Activated T-cell treated with anti-CD3 and anti-CD28 coated beads, Interleukin-2, amount 50 U/mL, for 1 hour (primary cell): ENCODE data around the gene PARL.
A peak's percentile ranks its signal among the peaks of the same experiment; 100 is the strongest.

Experiments used
- DNase-seq: peaks from one replicate; pipeline ENCODE4 v3.0.0-alpha.2; 2020

PARL gene

DNA sequence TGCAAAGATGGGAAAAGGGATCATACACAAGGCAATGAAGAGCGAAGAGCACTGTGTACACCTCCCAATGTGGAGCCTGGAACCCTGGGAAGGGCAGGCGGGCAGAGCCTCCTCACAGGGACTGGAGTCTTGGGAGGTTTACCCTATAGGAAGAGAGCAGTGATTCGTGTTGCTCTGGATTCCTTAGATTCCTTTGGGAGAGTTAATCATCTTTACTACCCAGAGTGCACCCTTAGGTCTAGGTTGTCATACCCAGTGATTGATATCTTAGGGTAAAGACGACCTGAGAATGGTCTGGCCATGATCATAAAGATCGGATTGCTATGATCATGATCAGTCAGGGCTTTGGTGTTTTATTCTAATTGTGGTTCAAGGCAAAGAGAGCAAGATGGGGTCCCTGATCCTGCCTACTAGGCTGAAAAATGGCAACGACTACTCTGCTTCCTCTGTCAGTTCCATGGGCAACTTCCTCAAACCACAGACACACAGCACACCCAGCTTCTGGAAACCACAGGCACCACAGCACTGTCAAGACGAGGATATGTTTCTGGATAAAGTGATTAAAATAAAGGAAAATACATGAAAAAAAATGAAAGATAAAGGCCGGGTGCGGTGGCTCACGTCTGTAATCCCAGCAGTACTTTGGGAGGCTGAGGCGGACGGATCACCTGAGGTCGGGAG, 38.9 kb downstream of the PARL start:
- DNase-seq, result no peak

DNA sequence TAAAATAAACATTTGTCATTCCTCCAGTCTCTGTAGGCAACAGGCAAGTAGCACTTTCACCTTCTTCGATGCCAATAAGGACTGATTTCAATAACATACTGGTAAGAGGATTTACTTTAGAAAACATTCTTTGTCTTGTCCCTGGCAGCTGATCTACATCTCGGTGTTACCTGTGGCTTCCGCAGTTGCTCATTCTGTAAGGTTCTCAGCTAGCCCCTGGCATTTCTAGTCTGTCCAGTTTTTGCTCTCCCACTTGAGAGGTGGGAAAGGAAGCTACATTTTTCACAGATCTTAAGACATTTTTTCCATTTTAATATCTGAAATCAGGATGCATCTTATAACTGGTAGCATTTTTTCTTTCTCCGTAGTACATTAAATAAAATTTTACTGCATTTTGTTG, 39.6 kb downstream of the PARL start:
- no peak for DNase-seq

DNA sequence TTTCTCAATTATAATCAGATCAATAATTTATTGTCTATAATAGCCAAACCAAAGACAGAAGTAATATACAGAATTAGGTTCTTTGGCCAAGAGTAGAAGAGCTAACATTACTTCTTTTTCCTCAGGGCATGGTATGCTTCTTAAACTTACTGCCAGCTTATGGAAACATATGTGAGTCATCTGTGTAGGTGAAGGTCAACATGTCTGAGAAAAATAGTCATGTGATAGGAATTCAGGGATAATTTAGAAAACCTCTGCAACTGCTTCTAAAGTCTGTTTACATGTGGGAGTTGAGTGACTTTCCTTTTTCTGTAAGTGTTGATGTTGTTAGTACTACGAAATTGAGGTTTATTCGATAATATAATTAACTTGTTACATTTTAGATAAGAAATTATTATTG, 40.1 kb downstream of the PARL start:
- DNase-seq, result no peak

DNA sequence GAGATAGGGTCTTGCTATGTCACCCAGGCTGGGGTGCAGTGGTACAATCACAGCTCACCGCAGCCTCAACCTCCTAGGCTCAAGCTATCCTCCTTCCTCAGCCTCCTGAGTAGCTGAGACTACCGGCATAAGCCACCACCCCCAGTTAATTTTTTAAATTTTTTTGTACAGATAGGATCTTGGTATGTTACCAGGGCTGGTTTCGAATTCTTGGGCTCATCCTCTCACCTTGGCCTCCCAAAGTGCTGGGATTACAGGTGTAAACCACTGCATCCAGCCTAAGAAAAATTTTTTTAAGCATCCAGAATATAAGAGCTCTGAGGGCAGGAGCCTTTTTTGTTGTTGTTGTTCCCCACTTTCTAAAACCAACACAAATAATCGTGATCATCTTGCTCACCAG, 44.9 kb downstream of the PARL start:
- DNase-seq, result no peak

DNA sequence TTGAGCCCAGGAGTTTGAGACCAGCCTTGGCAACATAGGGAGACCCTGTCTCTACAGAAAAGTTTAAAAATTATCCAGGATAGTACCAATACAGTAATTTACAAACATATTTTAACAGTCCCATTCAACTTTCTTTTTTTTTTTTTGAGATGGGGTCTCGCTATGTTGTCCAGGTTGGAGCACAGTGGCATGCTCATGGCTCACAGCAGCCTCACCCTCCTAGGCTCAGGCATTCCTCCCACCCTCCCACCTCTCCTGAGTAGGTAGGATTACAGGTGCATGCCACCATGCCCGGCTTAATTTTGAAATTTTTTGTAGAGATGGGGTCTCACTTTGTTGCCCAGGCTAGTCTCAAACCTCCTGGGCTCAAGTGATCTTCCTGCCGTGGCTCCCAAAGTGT, 46.8 kb downstream of the PARL start:
- DNase-seq, result no peak

DNA sequence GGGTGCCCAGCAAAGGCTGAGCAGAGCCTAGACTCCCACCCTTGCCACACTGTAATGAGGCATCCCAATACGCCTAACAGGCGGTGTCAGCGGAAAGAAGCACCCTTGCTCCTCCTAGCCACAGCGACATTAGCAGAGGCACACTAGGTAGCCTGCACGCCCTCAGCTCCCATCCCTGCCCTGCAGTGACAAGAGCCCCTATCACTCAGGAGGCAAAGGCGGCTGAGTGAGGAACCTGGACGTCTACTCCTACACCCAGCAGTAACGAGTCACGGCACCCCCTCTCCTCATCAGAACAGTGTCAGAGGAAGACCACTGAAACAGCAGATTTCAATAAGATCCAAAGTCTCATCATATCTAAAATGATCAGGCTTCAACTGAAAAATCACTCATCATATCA, 47.3 kb downstream of the PARL start:
- no peak for DNase-seq

DNA sequence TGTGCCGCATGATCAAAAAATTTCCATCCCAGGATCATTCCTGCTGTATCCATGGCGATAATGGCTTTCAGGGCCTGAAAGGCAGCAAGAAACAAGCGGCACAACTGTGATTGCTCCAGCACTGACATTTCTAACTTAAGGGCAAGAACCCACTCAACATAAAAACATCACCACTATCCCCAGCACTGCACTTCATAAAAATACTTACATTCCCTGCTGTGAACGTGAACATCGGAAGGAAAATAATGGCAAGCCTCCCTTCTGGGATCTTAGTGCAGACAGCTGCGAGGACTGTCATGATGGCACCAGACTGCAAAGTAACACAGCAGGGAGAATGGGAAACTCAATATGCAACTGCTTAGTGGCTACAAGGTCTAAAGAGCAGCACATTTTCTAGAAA, 51.2 kb downstream of the PARL start:
- no peak for DNase-seq

DNA sequence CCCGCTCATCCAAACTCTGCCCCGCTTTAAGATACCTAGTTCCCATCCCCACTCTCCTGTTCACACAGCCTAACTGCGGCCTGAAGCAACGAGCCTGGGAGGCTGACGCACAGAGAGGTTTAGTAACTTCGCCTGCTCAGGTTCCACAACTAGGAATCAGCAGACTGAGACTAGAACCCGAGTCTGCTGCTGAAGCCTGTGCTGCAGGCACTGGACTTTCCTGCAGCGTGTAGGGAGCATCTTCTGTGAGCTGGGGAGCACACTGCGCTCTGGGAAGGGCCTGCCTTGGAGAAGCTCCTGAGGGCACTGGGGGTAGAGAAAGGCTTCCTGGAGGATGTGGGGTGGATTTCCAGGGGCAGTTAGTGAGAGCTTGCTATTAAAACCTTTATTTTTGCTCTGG, 54.5 kb downstream of the PARL start:
- DNase-seq, result no peak

DNA sequence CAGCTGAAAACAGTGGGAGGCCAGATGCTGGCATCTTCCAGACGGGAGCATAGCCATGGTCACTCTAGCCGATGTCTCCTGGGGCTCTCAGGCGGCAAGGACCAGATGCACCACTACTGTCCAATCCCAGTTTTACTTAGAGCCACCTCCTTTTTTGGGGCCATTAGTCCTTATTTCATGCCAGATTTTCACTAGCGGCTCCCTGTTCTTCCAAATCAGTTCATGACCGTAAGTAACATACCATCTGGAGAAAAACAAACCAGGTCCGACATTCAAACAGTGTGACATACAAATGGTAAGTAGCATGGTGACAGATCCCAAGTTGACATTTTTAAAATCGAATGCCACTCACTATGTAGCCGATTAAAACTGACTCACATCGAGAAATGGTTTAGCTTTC, 55.2 kb downstream of the PARL start:
- DNase-seq, result no peak

DNA sequence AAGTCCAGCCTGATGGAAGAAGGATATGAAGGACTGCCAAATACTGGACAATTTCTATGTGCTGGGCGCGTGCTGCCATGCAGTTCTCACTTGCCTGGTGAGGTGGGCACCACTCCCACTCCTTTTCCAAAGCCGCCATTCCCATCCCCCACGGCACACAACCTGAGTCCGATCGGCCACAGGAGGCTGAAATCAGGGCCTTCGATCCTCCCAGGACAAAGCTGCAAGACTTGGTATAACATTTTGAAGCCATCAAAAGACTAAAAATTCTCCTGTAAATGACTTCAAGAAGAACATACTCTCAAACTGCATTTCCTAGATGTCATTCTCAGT, 56.2 kb downstream of the PARL start:
- no peak for DNase-seq

DNA sequence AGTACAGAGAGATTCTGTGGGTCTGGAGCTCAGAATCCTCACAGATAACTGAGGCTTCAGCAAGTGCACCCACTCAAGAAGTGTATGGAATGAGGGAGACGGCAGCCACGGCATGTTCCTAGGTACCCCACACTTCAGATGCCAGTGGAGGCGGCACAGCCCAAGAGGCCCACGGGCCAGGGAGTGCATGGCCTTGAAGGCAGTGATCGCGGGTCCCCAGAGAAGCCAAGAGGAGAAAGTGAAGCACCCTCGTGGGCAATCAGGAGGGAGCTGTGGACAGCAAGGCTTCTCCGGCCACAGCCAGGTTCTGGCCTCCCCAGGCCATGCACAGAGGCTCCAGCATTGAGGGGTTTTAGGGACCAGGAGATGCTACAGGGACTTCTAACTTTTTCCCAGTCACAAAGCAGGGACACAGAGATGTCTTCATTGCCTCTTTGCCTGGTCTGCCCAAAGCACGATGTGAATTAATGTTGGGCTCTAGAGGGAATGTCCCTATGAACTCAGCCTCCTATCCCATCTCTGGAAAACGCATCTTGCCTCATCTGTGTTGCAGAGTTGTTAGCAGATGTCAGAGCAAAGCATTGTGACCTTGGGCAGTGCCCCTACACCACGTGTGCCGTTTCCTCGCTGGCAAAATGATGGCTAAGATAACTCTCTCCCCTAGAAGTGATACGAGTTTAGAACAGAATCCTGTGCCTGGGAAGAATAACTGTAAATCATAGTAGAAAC, 56.7 kb downstream of the PARL start:
- no peak for DNase-seq

DNA sequence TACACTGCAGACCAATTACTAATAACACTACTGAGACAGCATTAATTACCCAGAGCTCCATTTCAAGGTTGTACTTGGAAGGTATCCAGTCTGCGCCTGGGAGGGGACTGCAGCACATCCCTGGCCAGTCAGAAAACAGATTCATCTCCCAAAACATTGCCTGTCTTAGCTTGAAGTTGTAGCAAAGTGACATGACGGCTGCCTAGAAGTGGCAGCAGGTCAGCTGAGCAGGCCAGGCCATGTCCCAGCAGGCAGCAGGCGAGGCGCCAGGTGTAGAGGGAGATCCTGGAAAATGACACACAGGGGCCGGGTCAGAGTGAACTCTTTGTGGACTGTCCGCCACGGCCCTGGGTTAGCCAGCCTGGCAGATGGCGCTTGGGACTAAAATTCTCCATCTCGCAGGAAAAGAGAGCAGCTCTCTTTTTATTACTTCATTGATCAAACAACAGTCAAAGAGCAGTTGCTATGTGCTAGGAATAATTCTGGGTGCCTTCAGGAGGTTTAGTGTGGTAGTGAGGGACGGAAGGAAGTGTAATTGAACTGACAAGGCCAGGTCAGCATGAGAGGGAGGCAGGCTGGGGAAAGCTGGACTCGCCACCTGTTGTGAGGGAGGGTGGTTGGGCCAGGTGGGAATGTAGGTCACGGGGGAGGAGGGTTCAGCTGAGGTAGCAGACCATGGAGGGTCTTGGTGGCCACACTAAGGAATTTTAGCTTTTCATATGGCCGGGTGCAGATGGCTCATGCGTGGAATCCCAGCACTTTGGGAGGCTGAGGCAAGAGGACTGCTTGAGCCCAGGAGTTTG, 58.0 kb downstream of the PARL start:
- no peak for DNase-seq

DNA sequence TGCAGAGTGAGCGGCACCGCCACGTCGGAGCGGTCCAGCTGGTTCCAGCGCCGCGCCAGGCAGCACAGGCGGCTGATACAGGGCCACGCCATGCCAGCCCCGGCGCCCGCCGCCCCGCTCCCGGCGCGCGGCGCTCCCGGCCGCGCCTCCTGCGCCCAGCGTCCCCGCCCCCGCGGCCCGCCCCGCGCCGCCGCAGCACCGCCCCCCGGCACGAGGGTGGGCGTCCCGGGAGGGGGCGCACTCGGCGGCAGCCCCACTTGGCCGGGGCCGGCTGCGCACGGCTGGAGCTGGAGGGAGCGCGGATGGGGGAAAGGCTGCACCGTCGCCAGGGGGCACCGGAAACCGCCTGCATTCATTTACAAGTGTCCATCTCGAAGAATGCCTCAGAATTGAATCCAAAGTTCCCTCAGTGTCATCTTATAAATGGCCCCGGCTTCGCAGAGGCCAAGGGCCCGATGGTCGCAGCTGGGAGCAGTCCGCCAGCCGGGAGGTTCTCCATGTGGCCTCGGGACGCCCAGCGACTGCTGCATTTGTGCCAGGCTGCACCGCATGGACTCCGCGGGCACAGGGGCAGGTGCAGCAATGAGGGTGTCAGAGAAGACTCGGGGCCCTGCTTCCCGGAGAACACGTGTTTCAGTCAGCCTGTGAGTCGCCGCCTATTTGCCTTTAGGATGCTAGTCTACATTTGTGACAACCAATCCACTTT, 59.1 kb downstream of the PARL start, which contains the start of gene MAP6D1:
MAP6D1 (minus strand) TSS at position 122 of the 706 bp plus-strand sequence; CDS start at position 92, 30 bp downstream.
- DNase-seq, result peak; percentile 67

DNA sequence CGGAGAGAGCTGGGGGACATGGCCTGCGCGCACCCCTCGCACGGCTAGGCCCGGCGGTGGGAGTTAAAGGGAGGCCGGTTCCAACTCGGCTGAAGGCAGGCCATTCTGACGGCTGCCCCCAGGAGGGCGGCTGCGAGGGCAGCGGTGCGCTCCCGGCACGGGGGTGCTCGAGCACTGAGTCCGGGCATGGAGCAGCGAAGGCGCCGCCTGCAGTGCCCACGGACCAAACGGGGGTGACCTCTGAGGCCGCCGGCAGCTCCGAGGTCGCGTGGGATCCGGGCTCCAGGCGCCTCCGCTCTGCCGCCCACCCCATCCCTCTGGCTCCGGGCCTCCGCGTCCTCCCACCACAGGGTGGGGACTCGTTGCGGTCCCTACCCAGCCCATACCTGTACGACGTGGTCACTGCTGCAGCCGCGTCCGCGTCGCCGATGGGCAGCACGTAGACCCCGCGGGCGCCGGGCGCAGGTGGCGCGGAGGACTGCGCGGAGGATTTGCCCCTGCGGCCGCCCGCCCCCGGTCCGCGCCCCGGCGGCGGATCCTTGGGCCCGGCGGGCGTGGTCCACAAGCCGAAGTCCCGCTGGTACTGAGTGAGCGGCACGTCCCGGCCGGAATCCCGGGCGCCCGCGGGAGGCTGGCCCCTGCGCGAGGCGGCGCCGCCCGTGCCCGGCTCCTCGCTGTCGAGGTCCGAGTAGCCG, 59.8 kb downstream of the PARL start:
- peak; percentile 40 for DNase-seq

DNA sequence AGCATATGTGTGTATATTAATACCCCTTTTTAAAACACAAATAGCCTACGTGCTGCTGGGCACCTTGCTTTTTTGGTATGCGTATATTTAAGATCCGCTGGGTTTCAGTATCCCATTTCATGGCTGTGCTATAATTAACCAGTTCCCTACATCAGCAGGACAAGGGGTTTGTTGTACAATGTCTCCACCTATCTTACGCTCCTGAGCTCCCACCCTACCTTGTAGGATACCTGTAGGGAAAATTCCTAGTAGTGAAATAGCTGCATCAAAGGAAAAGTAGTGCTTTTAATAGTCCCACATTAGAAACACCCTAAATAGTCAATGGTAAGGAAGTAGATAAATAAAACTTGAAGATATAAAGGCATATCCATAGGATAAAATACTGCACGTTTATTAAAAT, 60.7 kb downstream of the PARL start:
- DNase-seq, result no peak

DNA sequence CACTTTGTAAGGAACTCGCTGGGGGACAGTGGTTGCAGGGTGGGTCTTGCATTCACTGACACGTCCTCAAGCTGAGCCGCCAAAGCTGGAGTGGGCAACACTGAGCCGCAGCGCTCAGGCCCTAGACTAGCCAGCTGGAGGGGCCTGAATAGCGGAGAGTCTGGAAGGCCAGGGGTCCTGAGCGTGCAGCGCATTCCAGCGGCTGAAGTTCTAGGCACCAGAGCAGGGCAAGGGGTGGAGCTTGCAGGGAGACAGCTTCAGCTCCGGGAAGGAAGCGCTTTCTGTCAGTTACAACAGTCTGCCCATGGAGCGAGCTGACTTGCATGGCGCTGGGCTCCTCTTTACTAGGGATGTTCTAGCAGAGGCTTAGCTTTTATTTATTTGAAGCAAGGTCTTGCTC, 62.0 kb downstream of the PARL start:
- DNase-seq, result no peak

DNA sequence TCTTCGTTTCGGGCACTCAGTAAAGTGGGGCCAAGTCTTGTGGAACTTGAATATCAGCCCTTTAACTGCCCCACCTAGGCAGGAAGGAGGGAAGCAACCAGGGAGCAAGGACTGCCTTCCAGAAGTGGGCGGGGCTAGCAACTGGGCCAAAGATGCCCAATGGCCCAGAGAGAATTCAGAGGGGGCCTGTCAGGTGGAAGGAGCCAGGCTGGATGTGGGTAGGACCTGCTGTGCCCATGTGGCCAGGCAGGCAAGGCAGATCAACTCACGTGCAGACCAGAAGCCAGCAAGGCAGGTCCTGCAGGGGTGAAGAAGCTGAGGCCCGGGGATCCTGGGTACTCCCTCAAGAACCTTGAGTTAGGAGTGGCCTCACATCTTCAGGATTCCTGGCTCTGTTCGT, 64.8 kb downstream of the PARL start:
- no peak for DNase-seq

DNA sequence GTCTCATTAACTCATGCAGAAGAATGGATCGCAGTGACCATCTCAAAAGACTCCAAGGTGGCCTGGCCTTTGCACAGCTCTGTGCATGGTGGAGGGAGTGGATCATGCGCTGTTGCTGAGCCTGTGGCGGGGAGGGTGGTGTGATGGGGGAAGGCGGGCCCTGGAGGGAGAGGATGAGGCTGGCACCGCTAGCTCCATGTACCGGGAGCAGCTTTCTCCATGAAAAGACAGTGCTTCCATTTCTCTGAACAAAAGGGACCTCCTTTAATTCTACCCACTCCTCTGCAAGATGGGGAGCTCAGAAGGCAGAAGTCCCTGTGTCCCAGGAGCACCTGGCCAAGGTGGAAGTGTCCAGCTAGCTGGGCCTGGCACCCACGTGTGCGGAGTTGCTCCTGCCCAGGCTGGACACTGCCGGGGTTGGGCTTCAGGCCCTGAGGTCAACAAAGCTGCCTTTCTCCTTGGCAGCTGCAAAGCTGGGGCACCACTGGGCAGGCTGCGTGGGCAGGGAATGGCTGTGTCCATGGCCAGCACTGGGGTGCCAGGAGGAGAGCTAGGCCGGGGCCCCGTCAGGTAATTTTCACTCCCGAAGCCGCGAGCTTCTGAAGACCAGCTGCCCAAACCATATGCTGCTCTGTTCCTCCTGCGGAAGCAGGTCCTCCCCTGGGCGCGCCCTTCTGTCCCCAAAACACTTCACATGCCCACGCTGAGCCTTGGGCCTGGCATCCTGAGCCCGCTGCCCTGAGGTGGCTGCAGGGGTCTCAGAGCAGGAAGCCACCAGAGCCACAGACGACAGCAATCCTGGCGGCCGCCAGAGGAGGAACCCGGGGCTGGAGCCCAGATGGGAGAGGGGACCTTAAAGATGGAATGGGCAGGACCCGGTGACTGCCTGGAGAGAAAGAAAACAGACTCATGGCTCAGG, 65.7 kb downstream of the PARL start:
- DNase-seq, result no peak

DNA sequence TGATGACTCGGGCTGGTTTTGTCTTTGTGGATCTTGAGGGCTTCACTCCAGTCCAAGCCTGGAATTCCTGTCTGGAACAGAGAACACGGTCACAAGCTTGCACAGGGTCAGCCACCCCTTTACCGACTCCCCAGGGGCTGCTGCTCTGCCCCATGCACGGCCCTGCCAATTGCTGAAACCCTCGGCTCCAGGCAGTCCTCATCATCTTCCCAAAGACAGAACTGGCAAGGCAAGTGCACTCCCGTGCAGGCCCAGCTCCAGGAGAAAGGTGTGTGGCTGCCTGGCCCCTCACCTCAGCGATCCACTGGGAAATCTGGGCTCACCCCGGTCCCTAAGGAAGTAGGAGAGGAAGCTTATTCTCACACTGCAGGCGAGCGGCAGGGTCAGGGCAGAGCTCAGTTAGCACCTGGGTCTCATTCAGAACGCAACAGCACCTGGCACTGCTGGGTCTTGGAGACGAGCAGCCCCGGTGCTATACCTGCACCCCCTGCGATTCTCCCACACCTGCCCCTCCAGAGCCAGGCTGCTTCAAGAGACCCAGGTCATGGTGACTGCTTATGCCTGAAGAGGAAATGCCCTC, 66.5 kb downstream of the PARL start:
- no peak for DNase-seq

DNA sequence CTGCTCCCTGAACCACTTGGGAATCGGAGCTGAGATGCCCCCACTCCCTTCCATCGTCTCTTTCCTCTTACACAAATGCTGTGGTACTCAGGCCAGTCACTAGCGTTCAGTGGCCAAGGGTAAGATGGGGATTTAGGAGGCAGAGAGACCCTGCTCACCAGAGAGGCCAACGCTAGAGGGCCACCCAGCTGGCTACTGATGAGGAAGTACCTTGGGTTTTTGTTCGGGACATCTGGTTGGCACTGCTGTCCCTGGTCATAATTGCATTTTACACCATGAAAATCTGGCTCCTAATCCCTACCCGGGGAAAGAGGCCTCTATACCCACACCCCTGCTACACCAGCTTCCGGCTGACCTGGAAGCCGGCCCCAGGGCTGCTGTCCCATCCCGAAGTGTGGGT, 67.0 kb downstream of the PARL start:
- no peak for DNase-seq
